NB4 (cell line): ENCODE measurements around the gene RABGAP1.

Experiments used
- CTCF ChIP-seq: IDR thresholded peaks from one replicate; pipeline ENCODE4 v1.5.1; 2012; ENCODE audit warnings: low read depth, low read length
- MYC ChIP-seq: IDR thresholded peaks from 2 replicates; pipeline ENCODE4 v1.6.1; 2011; ENCODE audit warnings: low read depth, low read length
- POLR2A ChIP-seq: IDR thresholded peaks from 2 replicates; pipeline ENCODE4 v1.6.1; 2011; ENCODE audit warnings: mild to moderate bottlenecking; ENCODE audit not compliant: insufficient read length; ENCODE audit errors: extremely low read depth

GRCh38 chr9:122931226-122932121 lies 9.3 kb upstream of the RABGAP1 start, which contains the start of gene ZBTB26:
- TF ChIP-seq CTCF (no peak), POLR2A (peak; percentile 89), MYC (peak; percentile 37; the same call in 1 of the 2 replicates)
